Left colon (tissue), 2 donors: ENCODE data around the gene MARK4. TPM values are rescaled to one million over a fixed set of nuclear protein-coding genes. Genes with fewer than 3 reads are reported as not detected.
A peak's percentile ranks its signal among the peaks of the same experiment; 100 is the strongest.
"Not testable (repeated sequence)": the region's sequence is repeated elsewhere in the genome, so short reads cannot be mapped to it uniquely, and the experiment has no call there.

Source experiments
- ATAC-seq: fragments of 200-7000 bp; cut with Tn5 transposase; one replicate; pipeline ENCODE4 v1.9.1; 2020; ENCODE audit warnings: mild to moderate bottlenecking, moderate library complexity
- DNase-seq, 2 donors: peaks; one replicate each; pipeline ENCODE4 v3.0.0-alpha.2; 2020
- intact Hi-C, 2 donors: fragments of 100-400 bp; cut with DNase I in 1 of 2; cut with micrococcal nuclease in 1 of 2; formaldehyde crosslinking; loops; one replicate each; pipeline versions ENCODE4 v1.11.2 to v1.14.0; 2022; cut with DNase I, micrococcal nuclease
- long read RNA-seq: library from polyadenylated mRNA; unstranded; transcript quantifications from one replicate; pipeline ENCODE4 v2.0.0, GENCODE V29; 2021
- total RNA-seq, 2 donors: library from RNA; stranded (reverse); fragmentation: NEBNext Ultra II Directional; extraction: Animal tissue kit (Norgen Biotek cat#: 25700); gene quantifications; one replicate each; pipeline ENCODE4 v1.2.1, GENCODE V29; 2021
- donor health status: DM: no; HTN: no; CAD: no.
- donor health status: DM: yes; HTN: yes; CAD: no.

The MARK4 gene
- total RNA-seq: 10 to 100 TPM; 18.0 to 24.7 TPM
- long read RNA-seq, partial matches to known transcripts: 2 of 2 reads
- long read RNA-seq, other reads (novel, unspliced or antisense): 0 of 2 reads

DNA sequence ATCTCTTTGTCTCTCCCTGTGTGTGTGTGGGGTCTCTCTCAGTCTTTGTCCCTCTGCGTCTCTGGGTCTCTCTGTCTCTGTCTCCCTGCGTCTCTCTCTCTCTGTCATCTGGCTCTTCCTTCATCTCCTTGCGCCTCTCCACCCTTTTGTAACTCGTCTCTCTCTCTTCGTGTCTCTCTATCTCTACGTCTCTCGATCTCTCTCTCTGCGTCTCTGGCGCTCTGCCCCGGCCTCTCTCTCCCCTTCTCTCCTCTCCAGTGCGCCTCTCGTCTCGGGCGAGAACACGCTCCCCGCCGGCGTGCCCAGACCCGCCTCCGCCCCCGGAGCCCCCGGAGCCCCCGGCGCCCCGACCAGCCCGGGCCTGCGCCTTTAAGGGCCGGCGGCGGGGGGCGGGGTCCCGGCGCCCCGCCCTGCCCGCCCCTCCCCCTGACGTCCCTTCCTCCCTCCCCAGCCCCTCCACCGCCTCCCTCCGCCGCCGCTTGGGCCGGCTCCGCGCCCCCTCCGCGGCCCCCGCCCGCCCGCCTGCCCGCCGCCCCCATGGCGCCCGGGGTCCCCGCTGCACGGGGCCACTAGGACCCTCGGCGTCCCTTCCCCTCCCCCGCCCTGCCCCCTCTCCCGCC is at the start of gene MARK4:
Gene MARK4, plus strand, starts transcription at position 440 of the 620 bp plus-strand sequence. CDS start 318 bp downstream, outside the sequence.
- DNase-seq (peak; percentile 44 to 57), ATAC-seq (peak; percentile 81)
- intact Hi-C loops: no loop called here

GRCh38 chr19:45202637-45203036 is 48.4 kb upstream of the MARK4 start:
- DNase-seq (no peak), ATAC-seq (no peak)
- intact Hi-C loops: no loop called here

- ATAC-seq (no peak), DNase-seq (no peak)
- intact Hi-C loops: no loop called here
Measured at GRCh38 chr19:45205810-45206209, 45.3 kb upstream of the MARK4 start.

GRCh38 chr19:45206328-45206727 is 44.7 kb upstream of the MARK4 start:
- no peak for DNase-seq
- ATAC-seq: no peak
- intact Hi-C loops: no loop called here

DNA sequence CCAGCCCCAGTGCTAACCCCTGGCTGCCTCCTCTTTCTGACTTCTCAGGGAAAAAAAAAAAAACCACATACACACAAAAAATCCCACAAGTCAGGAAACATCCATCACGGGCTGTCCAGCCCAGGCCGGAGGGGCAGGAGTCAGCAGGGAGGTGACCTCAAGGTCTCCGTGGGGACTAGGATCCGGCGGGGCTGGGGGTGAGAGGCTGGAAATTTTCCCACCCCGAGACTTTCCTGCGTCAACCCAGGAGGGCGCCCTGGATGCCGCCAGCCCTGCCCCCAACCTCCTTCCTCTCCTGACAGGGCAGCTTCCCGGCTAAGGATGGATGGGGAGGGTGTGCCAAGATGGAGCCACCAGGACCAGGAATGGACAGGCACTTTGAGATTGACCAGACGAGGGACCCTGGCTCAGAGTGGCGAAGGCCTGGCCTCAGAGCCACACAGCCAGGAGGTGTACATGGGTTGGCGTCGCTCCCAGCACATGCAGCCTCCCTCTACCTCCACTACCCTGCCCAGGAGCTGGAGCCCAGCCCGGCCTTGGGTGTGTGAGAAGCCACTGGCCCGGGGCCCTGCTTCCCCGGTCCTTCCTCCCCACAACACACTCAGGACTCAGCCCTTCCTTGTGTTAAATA is 39.2 kb upstream of the MARK4 start:
- DNase-seq (no peak), ATAC-seq (no peak)
- intact Hi-C loops: no loop called here

GRCh38 chr19:45213031-45213430 is 38.0 kb upstream of the MARK4 start:
- intact Hi-C loops: no loop called here
- DNase-seq (no peak), ATAC-seq (no peak)

- DNase-seq (no peak), ATAC-seq (no peak)
- intact Hi-C loops: no loop called here
Measured at GRCh38 chr19:45215391-45216191, 35.5 kb upstream of the MARK4 start.

DNA sequence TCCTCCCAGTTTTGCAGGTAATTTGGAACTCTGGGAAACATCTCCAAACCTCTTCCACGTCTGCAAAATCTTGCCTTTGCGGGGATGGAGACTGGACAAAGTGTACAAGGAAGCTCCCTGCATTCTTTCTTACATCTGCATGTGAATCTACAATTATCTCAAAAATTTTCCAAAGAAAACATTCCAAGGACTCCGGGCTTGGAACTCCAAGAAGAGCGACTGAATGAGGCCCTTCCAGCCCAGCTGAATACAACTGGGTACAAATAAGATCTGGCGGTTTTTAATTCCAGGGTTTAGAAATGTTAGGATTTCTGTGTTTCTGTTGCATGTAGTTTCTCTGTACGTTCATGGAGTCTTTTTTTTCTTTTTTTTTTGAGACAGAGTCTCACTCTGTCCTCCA is 34.4 kb upstream of the MARK4 start:
- ATAC-seq: no peak
- intact Hi-C loops: no loop called here

DNA sequence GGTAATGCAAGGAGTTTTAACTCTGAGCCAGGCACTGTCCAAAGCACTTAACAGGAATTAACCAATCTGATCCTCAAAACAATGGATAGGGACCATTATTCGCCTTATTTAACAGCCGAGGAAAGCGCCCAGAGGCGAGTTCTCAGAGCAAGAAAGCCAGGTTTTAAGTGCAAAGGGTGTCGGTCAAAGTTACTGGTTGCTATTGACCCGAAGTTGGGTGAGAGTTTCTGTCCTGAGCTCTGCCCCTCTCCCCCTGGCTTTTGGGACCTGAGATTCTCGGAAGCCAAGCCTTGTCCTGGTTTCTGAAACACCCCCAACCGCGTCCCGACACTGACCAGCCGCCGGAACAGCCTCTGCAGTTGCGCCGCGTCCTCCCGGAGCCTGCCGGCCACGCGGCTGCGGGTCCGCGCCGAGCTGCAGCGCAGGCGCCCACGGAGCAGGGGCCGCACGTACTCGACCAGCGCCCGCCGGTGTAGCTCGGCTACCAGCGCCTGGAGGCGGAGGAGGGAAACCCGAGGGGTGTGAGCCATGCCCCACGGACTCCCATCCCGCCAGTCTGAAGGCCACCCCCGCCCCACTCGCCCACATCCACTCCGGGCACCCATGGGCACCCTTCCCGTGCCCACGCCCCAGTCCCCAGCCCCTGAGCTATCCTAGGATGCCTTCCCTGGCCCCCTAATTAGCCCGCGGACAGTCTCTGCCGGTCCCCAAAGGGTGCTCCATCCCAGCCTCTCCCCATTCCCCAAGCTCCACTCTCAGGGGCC is 33.7 kb upstream of the MARK4 start:
- ATAC-seq (no peak), DNase-seq (no peak)

More for the DNA sequence above, 34.4 kb upstream of the MARK4 start:
- no peak for DNase-seq

GRCh38 chr19:45217957-45218334 is 33.1 kb upstream of the MARK4 start:
- no peak for DNase-seq
- no peak for ATAC-seq
- intact Hi-C loops: no loop called here

More for the DNA sequence above, 33.7 kb upstream of the MARK4 start:
- intact Hi-C loops: no loop called here

- no peak for DNase-seq
- intact Hi-C loops: no loop called here
- ATAC-seq: no peak
Measured at GRCh38 chr19:45218426-45218825, 32.6 kb upstream of the MARK4 start.

DNA sequence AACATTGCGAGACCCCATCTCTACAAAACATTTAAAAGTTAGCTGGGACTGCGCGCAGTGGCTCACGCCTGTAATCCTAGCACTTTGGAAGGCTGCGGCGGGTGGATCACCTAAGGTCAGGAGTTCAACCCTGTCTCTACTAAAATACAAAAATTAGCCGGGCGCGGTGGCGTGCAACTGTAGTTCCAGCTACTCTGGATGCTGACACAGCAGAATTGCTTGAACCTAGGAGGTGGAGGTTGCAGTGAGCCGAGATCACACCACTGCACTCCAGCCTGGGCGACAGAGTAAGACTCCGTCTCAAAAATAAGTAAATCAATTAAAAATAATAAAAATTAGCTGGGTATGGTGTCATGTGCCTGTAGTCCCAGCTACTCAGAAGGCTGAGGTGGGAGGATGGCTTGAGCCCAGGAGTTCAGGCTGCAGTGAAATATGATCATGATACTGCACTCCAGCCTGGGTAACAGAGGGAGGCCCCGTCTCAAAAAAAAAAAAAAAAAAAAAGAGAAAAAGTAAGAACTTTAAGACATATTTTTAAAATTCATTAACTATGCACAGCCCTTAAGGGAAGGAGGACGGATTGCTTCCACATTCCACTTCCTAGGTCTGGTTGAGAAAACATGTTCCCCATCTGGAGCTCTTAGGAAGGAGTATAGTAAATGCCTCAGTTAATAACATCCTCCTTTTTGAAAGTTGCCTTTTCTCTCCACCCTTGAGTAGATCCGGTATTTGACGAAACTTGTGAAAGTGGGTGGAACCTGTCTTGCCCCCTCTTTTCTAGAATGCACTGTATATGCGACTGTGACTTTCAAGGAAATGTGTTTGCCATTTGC is 31.9 kb upstream of the MARK4 start:
- ATAC-seq: no peak
- DNase-seq: no peak
- intact Hi-C loops: no loop called here

- intact Hi-C loops: no loop called here
- ATAC-seq (peak; percentile 55), DNase-seq (no peak)
Measured at GRCh38 chr19:45222724-45223123, 28.3 kb upstream of the MARK4 start.

- no peak for ATAC-seq
- no peak for DNase-seq
- intact Hi-C loops: no loop called here
Measured at GRCh38 chr19:45223879-45224278, 27.2 kb upstream of the MARK4 start.

GRCh38 chr19:45224645-45225044 is 26.4 kb upstream of the MARK4 start:
- intact Hi-C loops: no loop called here
- DNase-seq (no peak), ATAC-seq (no peak)

DNA sequence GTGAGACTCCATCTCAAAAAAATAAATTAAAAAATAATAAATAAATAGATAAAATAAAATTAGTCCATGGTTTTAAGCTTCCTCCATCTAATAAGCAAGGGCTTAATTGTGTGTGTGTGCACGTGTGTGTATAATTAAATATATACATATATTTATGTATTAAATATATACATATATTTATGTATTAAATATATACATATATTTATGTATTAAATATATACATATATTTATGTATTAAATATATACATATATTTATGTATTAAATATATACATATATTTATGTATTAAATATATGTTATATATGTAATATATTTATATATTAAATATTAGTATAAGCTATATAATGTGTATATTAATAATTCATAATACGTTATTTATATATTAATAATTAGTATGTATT is 22.0 kb upstream of the MARK4 start:
- ATAC-seq, intact Hi-C loops, DNase-seq: not testable (repeated sequence)

DNA sequence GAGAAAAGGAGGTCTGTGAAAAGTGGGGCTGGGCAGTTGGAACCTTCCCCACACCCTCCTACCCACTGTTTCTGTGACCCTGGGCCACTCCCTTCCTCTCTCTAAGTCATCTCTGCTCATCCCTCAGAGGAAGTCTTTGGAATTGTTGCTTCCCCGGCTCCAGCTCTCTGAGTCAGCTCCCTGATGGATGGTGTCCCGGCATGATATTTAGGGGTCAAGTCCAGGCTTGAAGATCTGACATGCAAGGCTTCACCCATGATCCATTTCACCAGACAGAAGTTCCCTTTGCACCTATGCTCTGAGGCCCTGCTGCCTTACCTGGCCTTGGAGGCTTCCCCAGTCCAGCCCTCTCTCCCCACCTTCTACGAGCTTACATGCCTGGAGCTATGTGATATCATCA is 19.2 kb upstream of the MARK4 start:
- ATAC-seq: no peak
- intact Hi-C loops: no loop called here
- DNase-seq: no peak

DNA sequence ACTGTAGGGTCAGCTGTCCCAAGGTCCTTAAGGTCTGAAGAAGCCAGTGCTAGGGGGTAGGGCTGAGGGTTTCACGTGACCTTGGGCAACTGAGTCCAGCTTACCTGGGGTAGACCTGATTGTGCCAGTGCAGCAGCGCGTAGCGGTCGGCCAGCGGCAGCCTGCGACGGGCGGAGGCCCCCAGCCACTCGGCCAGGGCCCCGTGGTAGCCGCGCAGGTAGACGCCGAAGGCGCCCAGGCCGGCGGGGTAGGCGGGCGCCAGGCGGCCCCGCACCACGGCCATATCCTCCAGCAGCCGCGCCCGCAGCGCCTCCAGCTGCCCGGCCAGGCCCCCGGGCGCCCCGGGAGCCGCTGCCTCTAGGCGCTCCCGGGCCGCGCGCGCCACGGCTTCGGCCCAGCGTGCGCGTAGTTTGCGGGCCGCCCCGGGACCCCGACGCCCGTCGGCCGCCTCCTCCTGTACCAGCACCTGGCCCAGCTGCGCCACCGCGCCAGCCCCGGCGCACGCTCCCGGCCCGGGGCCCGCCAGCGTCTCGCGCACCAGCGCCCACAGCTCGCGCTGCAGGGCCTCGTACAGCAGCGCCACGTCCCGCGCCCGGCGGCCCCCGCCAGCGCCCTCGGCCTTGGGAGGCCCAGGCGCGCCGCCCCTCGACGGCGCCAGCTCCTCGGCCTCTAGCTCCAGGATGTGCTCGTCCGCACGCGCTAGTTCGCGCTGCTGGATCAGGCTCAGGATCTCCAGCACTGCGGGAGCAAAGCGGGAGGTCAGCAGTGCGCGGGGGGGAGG is 16.8 kb upstream of the MARK4 start:
- ATAC-seq: no peak
- DNase-seq: no peak
- intact Hi-C loops: no loop called here
